RWPE1 (cell line): ENCODE results near the gene SNPH.

Experiments
- CTCF ChIA-PET: fragments of 350-600 bp; sonication (Branson Sonifier 250); formaldehyde crosslinking; extraction: SDS; loops from one replicate; lab custom pipeline; 2021; lab: Yijun Ruan, JAX
- POLR2A ChIA-PET: fragments of 400-600 bp; formaldehyde crosslinking; extraction: SDS; loops from one replicate; lab custom pipeline; 2020; ENCODE audit warnings: antibody characterized with exemption; ENCODE audit not compliant: low non-redundant PET; lab: Yijun Ruan, JAX
- DNase-seq: peaks from one replicate; pipeline ENCODE4 v3.0.0; 2012; ENCODE audit warnings: low spot score
- H3K27ac ChIP-seq: fragments of 450-650 bp; 2 replicates; pipeline ENCODE4 v1.5.1; 2017
- CTCF ChIP-seq: fragments of 450-650 bp; conservative IDR thresholded peaks from 2 replicates; pipeline ENCODE4 v1.5.1; 2017; ENCODE audit warnings: low read depth, mild to moderate bottlenecking

The SNPH gene

GRCh38 chr20:1330075-1330830 lies 64.2 kb downstream of the SNPH start:
- DNase-seq: peak; percentile 44
- ChIA-PET CTCF (interaction anchor here (0.6 to 0.7 kb wide), 2 partner anchors 16 to 176 kb away, joined by 4 read pairs; no protein-coding TSS in a partner anchor), POLR2A (no interaction called here)
- no peak for TF ChIP-seq CTCF
- peak overlapping the region; percentile 60 for H3K27ac ChIP-seq

GRCh38 chr20:1331101-1331500 lies 65.0 kb downstream of the SNPH start:
- ChIA-PET CTCF (no interaction called here), POLR2A (no interaction called here)
- no peak for TF ChIP-seq CTCF
- H3K27ac ChIP-seq: peak overlapping the region; percentile 60
- no peak for DNase-seq

- POLR2A ChIA-PET: no interaction called here
- CTCF ChIA-PET: no interaction called here
- no peak for TF ChIP-seq CTCF
- DNase-seq: no peak
- peak overlapping the region; percentile 60 for H3K27ac ChIP-seq
Measured at GRCh38 chr20:1331801-1332453, 65.8 kb downstream of the SNPH start.

- CTCF ChIA-PET: no interaction called here
Measured at GRCh38 chr20:1332749-1333300, 66.7 kb downstream of the SNPH start.

GRCh38 chr20:1333462-1334369 lies 67.6 kb downstream of the SNPH start:
- no peak for DNase-seq
- peak overlapping the region; percentile 2; the same call in 1 of the 2 replicates for H3K27ac ChIP-seq
- ChIA-PET POLR2A (no interaction called here), CTCF (no interaction called here)
- TF ChIP-seq CTCF: no peak

More at GRCh38 chr20:1332749-1333300, 66.7 kb downstream of the SNPH start:
- H3K27ac ChIP-seq: no peak overlapping the region
- no peak for TF ChIP-seq CTCF
- no peak for DNase-seq
- POLR2A ChIA-PET: no interaction called here

- ChIA-PET POLR2A (interaction anchor here (0.6 to 0.7 kb wide), 2 partner anchors 9 to 37 kb away, joined by 4 to 7 read pairs; no protein-coding TSS in a partner anchor), CTCF (no interaction called here)
- TF ChIP-seq CTCF: no peak
Measured at GRCh38 chr20:1334370-1334731, 68.3 kb downstream of the SNPH start.

More at GRCh38 chr20:1334370-1334731, 68.3 kb downstream of the SNPH start:
- DNase-seq: no peak
- H3K27ac ChIP-seq: peak overlapping the region; percentile 57
